Measurements from ENCODE around the gene VGF. TPM values are rescaled to one million over a fixed set of nuclear protein-coding genes. Genes with fewer than 3 reads are reported as not detected.

The VGF gene
- not detected for total RNA-seq
- not detected for polyA plus RNA-seq
- long read RNA-seq, donor 1 = 0 reads
- long read RNA-seq, donor 2 = 0 reads

- H3K4me3 ChIP-seq (ENCODE audit: low read length in 2 of 2) = no peak within 1 kb of the TSS
- peaks cover 0 to 11% of the 10 kb centered on the region in 2 donors for H3K27me3 ChIP-seq (ENCODE audit: control insufficient read depth in 1 of 2, insufficient read depth in 2 of 2, low read length in 1 of 2)
- no peak within 1 kb of the TSS for H3K27ac ChIP-seq (ENCODE audit: low read depth in 1 of 2, low read length in 2 of 2)
- no peaks in the 10 kb centered on the region for H3K9me3 ChIP-seq (ENCODE audit: control insufficient read depth, low read length)
- peak; percentile 92 for ATAC-seq (ENCODE audit: low FRiP score)
- H3K36me3 ChIP-seq (ENCODE audit: control insufficient read depth in 1 of 2, insufficient read depth in 2 of 2, low read length in 1 of 2) = no peaks in the 10 kb centered on the region
- WGBS, 2 donors = 2% methylated on average over 69 to 74 of the region's 74 CpGs
- H3K4me1 ChIP-seq (ENCODE audit: control insufficient read depth in 1 of 2, insufficient read depth in 2 of 2, low read length in 2 of 2) = no peaks in the 10 kb centered on the region
- peak; percentile 95 to 98 for DNase-seq
- intact Hi-C loops (cut with DNase I) = loop anchor here in 1 of 2 donors (10.0 kb wide), 1 partner anchor 271 kb away; the partner anchor contains the start of gene ACHE
These were observed at the start of gene VGF for GRCh38 chr7:101165075-101165957. Gene VGF (minus strand): TSS chr7:101165569. CDS start chr7:101164843, 726 bp downstream.

DNA sequence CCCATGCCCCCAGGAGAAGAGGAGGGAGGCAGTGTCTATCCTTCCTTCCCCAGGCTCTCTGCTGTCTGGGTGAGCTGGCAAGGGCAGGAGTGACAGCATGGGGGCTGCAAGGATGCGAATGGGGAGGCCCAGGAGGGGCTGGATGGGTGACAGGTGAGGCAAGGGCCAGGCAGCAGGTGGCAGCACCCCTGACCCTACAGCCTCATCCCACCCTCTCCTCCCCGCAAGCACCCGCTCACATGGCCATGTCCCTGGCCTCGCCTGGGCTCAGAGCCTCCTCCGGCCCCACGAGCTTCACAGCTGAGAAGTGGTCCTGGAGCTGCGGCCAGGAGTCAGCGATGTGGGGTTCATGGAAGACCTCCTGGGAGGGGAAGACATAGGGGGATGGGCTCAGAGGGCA, 46.6 kb upstream of the VGF start:
- H3K4me3 ChIP-seq (ENCODE audit: low read length in 2 of 2) = no peak overlapping the region
- intact Hi-C loops (cut with DNase I) = no loop called here
- WGBS, 2 donors = 87 to 94% methylated on average over 8 of the region's 8 CpGs
- ATAC-seq (ENCODE audit: low FRiP score) = no peak
- no peaks in the 10 kb centered on the region for H3K9me3 ChIP-seq (ENCODE audit: control insufficient read depth, low read length)
- no peak for DNase-seq
- H3K36me3 ChIP-seq (ENCODE audit: control insufficient read depth in 1 of 2, insufficient read depth in 2 of 2, low read length in 1 of 2) = peaks cover 0 to 7% of the 10 kb centered on the region in 2 donors
- H3K27me3 ChIP-seq (ENCODE audit: control insufficient read depth in 1 of 2, insufficient read depth in 2 of 2, low read length in 1 of 2) = no peaks in the 10 kb centered on the region
- H3K27ac ChIP-seq (ENCODE audit: low read depth in 1 of 2, low read length in 2 of 2) = no peak overlapping the region
- H3K4me1 ChIP-seq (ENCODE audit: control insufficient read depth in 1 of 2, insufficient read depth in 2 of 2, low read length in 2 of 2) = no peaks in the 10 kb centered on the region

DNA sequence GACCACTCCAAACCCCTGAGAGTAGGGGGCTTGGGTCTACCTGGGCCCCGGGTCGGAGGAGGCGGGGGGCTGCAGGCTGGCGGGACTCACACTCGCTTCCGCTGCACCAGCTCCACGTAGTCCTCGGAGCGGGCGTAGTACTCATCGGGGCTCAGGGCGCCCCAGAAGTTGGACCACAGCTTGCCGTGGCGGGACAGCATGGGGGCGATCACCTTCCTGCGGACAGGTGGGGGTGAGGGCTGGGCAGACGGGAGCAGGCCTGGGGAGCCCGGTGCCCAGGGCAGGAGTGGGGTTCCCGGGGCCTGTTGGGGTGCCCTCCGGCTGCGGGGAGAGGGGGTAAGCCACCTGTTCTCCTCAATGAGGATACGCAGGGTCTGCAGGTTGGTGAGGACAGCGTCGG, 46.1 kb upstream of the VGF start:
- Histone ChIP-seq H3K4me3 (ENCODE audit: low read length in 2 of 2) (no peak overlapping the region), H3K36me3 (ENCODE audit: control insufficient read depth in 1 of 2, insufficient read depth in 2 of 2, low read length in 1 of 2) (peaks cover 0 to 7% of the 10 kb centered on the region in 2 donors), H3K4me1 (ENCODE audit: control insufficient read depth in 1 of 2, insufficient read depth in 2 of 2, low read length in 2 of 2) (no peaks in the 10 kb centered on the region), H3K27me3 (ENCODE audit: control insufficient read depth in 1 of 2, insufficient read depth in 2 of 2, low read length in 1 of 2) (no peaks in the 10 kb centered on the region), H3K9me3 (ENCODE audit: control insufficient read depth, low read length) (no peaks in the 10 kb centered on the region), H3K27ac (ENCODE audit: low read depth in 1 of 2, low read length in 2 of 2) (no peak overlapping the region)
- intact Hi-C loops (cut with DNase I) = no loop called here
- DNase-seq (no peak), ATAC-seq (ENCODE audit: low FRiP score) (no peak)
- WGBS, 2 donors = 95 to 97% methylated on average over 24 of the region's 24 CpGs

- Histone ChIP-seq H3K27me3 (ENCODE audit: control insufficient read depth in 1 of 2, insufficient read depth in 2 of 2, low read length in 1 of 2) (no peaks in the 10 kb centered on the region), H3K4me3 (ENCODE audit: low read length in 2 of 2) (no peak overlapping the region), H3K9me3 (ENCODE audit: control insufficient read depth, low read length) (no peaks in the 10 kb centered on the region), H3K4me1 (ENCODE audit: control insufficient read depth in 1 of 2, insufficient read depth in 2 of 2, low read length in 2 of 2) (no peaks in the 10 kb centered on the region), H3K27ac (ENCODE audit: low read depth in 1 of 2, low read length in 2 of 2) (no peak overlapping the region), H3K36me3 (ENCODE audit: control insufficient read depth in 1 of 2, insufficient read depth in 2 of 2, low read length in 1 of 2) (peaks cover 0 to 7% of the 10 kb centered on the region in 2 donors)
- ATAC-seq (ENCODE audit: low FRiP score) (no peak), DNase-seq (no peak)
- 92 to 93% methylated on average over 19 of the region's 19 CpGs for WGBS, 2 donors
- intact Hi-C loops (cut with DNase I) = no loop called here
These were observed 44.8 kb upstream of the VGF start for GRCh38 chr7:101210143-101210542.

DNA sequence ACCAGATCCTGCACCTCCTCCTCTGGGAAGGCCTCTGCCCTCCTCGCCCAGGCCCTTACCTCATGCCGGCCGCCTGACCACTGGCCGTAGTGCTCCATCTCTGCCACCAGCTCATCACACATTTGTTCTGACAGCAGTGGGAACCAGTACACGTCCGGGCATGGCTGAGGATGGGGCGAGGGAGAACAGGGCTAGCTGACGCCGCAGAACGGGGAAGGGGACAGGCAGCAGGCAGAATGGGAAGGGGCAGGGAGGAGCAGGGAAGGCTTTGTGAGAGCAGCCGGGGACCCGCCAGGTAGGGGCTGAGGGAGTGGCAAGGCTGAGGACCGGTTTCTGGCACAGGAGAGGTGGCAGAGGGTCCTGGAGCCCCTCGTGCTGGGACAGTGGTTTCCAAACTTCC, 43.4 kb upstream of the VGF start:
- no peak for DNase-seq
- H3K27me3 ChIP-seq (ENCODE audit: control insufficient read depth in 1 of 2, insufficient read depth in 2 of 2, low read length in 1 of 2) = no peaks in the 10 kb centered on the region
- WGBS, 2 donors = 88 to 92% methylated on average over 14 of the region's 14 CpGs
- intact Hi-C loops (cut with DNase I) = no loop called here
- H3K4me3 ChIP-seq (ENCODE audit: low read length in 2 of 2) = no peak overlapping the region
- no peaks in the 10 kb centered on the region for H3K4me1 ChIP-seq (ENCODE audit: control insufficient read depth in 1 of 2, insufficient read depth in 2 of 2, low read length in 2 of 2)
- H3K9me3 ChIP-seq (ENCODE audit: control insufficient read depth, low read length) = no peaks in the 10 kb centered on the region
- H3K27ac ChIP-seq (ENCODE audit: low read depth in 1 of 2, low read length in 2 of 2) = no peak overlapping the region
- no peak for ATAC-seq (ENCODE audit: low FRiP score)
- H3K36me3 ChIP-seq (ENCODE audit: control insufficient read depth in 1 of 2, insufficient read depth in 2 of 2, low read length in 1 of 2) = peaks cover 0 to 7% of the 10 kb centered on the region in 2 donors

DNA sequence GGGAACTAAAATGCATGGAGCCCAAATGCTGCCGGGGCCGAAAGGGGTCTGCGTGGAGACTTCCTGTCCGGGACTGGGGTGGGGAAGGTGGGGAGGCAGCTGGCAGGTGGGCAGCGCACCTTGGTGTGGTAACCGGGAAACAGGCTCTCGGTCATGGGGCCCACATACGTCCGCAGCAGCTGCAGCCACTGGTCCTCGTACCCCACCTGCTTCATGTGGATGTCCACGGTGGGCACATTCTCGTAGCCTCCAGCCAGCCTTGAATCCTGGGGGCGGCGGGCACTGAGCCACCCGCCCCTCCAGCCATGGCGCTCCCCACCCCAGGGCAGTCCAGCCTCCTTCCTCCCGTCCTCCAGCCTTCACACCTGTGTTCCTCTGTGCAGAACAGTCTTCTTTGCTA, 42.1 kb upstream of the VGF start:
- peak; percentile 20 for ATAC-seq (ENCODE audit: low FRiP score)
- intact Hi-C loops (cut with DNase I) = no loop called here
- Histone ChIP-seq H3K4me3 (ENCODE audit: low read length in 2 of 2) (no peak overlapping the region), H3K27me3 (ENCODE audit: control insufficient read depth in 1 of 2, insufficient read depth in 2 of 2, low read length in 1 of 2) (no peaks in the 10 kb centered on the region), H3K4me1 (ENCODE audit: control insufficient read depth in 1 of 2, insufficient read depth in 2 of 2, low read length in 2 of 2) (no peaks in the 10 kb centered on the region), H3K27ac (ENCODE audit: low read depth in 1 of 2, low read length in 2 of 2) (no peak overlapping the region), H3K9me3 (ENCODE audit: control insufficient read depth, low read length) (no peaks in the 10 kb centered on the region), H3K36me3 (ENCODE audit: control insufficient read depth in 1 of 2, insufficient read depth in 2 of 2, low read length in 1 of 2) (peaks cover 0 to 7% of the 10 kb centered on the region in 2 donors)
- no peak for DNase-seq
- WGBS, 2 donors = 88 to 91% methylated on average over 13 to 17 of the region's 17 CpGs

DNA sequence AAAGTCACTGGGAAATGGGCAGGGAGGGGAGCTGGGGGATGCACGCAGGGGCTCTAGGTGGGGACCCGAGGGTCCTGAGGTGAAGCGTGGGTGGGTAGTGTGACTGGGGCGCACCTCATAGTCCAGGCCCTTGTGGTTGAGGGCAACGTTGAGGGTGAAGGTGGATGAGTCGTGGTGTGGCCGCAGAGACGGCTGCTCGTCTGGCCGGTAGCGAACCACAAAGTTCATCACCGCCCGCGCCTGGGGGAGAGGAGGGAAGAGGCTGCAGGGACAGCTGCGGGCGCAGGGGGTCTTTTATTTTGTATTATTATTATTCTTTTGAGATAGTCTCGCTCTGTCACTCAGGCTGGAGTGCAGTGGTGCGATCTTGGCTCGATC, 41.3 kb upstream of the VGF start:
- Histone ChIP-seq H3K4me3 (ENCODE audit: low read length in 2 of 2) (no peak overlapping the region), H3K27me3 (ENCODE audit: control insufficient read depth in 1 of 2, insufficient read depth in 2 of 2, low read length in 1 of 2) (no peaks in the 10 kb centered on the region), H3K9me3 (ENCODE audit: control insufficient read depth, low read length) (no peaks in the 10 kb centered on the region), H3K27ac (ENCODE audit: low read depth in 1 of 2, low read length in 2 of 2) (no peak overlapping the region), H3K36me3 (ENCODE audit: control insufficient read depth in 1 of 2, insufficient read depth in 2 of 2, low read length in 1 of 2) (peaks cover 0 to 4% of the 10 kb centered on the region in 2 donors), H3K4me1 (ENCODE audit: control insufficient read depth in 1 of 2, insufficient read depth in 2 of 2, low read length in 2 of 2) (no peaks in the 10 kb centered on the region)
- no peak for DNase-seq
- intact Hi-C loops (cut with DNase I) = no loop called here
- ATAC-seq (ENCODE audit: low FRiP score) = no peak
- 89 to 90% methylated on average over 19 of the region's 19 CpGs for WGBS, 2 donors

GRCh38 chr7:101205901-101206664, 40.7 kb upstream of the VGF start:
- WGBS, 2 donors = 86 to 88% methylated on average over 32 of the region's 32 CpGs
- peaks cover 0 to 4% of the 10 kb centered on the region in 2 donors for H3K36me3 ChIP-seq (ENCODE audit: control insufficient read depth in 1 of 2, insufficient read depth in 2 of 2, low read length in 1 of 2)
- no peak overlapping the region for H3K4me3 ChIP-seq (ENCODE audit: low read length in 2 of 2)

More at GRCh38 chr7:101205901-101206664, 40.7 kb upstream of the VGF start:
- DNase-seq = no peak
- intact Hi-C loops (cut with DNase I) = no loop called here
- H3K4me1 ChIP-seq (ENCODE audit: control insufficient read depth in 1 of 2, insufficient read depth in 2 of 2, low read length in 2 of 2) = no peaks in the 10 kb centered on the region
- H3K9me3 ChIP-seq (ENCODE audit: control insufficient read depth, low read length) = no peaks in the 10 kb centered on the region
- H3K27ac ChIP-seq (ENCODE audit: low read depth in 1 of 2, low read length in 2 of 2) = no peak overlapping the region
- no peaks in the 10 kb centered on the region for H3K27me3 ChIP-seq (ENCODE audit: control insufficient read depth in 1 of 2, insufficient read depth in 2 of 2, low read length in 1 of 2)
- ATAC-seq (ENCODE audit: low FRiP score) = no peak

Data from aorta (tissue), 5 donors.